Measurements from ENCODE around the gene SNX9. TPM values are rescaled to one million over a fixed set of nuclear protein-coding genes. Genes with fewer than 3 reads are reported as not detected.

Gene SNX9
- polyA plus RNA-seq, 4 donors, result 43.2 to 49.8 (median 47.4) TPM

GRCh38 chr6:157800420-157801237, 22.4 kb upstream of the SNX9 start:
- DNase-seq (ENCODE audit: low read depth in 4 of 4, low spot score in 3 of 4), result no peak

DNA sequence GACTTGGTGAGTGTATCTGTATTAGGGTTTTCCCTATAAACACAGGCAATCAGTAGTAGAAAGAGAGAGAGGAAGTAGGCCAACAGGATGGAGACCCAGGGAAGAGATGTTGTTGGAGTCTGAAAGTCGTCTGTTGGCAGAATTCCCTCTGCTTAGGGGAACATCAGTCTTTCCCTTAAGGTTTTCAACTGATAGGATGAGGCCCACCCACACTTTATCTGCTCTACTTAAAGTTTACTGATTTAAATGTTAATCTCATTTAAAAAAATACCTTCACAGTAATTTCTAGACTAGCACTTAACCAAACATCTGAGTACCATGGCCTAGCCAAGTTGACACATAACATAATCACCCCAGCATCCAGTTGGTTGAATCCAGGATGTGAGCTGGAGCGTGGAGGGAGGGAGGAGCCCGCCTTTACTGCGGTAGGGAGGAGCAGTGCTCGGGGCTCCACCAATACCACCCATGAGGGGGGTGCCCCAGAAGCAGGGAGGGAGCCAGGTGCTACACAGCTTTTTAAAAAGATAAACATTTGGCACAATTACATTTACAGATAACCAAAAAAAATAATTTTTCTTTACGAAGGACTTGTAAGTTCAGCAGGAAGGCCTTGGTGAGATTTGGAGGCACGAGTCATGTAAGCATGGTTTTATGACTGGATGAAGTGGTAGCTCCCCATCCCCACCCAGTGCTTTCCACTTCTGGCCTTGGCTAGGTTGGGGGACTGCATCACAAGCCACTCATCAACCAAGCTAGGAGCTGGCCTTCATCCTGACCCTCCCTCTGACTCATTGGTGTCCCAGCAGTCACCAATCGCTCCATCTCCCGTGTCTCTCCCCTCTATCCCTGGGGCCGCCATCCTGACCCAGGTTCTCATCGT, 18.4 kb upstream of the SNX9 start:
- DNase-seq (ENCODE audit: low read depth in 4 of 4, low spot score in 3 of 4), result no peak

DNA sequence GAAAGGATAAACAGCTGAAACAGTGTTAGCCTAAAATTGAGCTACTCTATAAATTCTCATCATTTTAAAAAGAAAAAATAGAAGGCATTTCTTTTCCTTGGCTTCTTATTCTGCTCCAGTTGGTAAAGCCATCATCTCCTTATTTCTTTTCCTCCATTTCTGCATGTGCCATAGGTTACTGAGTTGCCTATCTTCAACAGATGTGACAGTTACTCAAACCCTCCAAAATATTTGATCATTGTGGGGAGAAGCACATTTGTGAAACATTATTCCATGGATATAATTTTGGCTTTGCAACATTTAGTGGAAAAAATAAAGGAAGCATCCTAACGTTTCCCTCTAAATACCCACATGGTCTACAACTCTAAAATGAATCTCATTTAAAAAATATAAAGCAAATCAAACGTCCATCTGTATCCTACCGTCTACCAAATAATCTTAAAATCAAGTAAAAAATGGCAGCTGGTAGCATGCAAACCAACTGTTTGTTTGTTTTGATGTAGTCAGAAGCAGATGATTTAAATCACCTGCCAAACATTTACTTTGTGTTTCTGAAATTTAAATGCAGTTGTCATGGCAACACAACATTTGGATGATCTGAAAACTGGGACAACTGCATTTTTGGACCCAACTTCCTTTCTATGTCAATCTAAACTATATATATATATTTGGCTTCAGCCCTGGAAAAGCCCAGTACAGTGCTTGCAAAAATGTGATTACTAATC, 16.8 kb upstream of the SNX9 start:
- peak in 1 of 4 donors; percentile 8 for DNase-seq (ENCODE audit: low read depth in 4 of 4, low spot score in 3 of 4)

DNA sequence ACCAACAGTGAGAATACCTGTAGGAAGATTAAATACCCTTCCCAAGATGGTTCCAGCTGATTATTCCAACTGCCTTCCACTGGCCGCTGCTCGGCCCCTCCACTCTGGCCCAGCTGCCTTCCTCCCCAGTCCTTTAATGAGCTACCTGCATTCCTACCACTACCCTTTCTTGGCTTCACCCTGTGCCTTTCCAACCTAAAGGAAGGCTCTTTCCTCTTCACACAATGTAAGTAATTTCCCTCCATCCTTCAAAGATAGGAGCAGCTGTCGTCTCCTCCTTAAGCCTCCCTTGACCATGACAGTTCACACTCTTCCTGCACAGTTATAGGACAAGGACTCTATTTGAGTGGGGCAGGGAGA, 16.2 kb upstream of the SNX9 start:
- DNase-seq (ENCODE audit: low read depth in 4 of 4, low spot score in 3 of 4), result no peak

- DNase-seq (ENCODE audit: low read depth in 4 of 4, low spot score in 3 of 4), result no peak
Observed at GRCh38 chr6:157808405-157808950, 14.6 kb upstream of the SNX9 start.

DNA sequence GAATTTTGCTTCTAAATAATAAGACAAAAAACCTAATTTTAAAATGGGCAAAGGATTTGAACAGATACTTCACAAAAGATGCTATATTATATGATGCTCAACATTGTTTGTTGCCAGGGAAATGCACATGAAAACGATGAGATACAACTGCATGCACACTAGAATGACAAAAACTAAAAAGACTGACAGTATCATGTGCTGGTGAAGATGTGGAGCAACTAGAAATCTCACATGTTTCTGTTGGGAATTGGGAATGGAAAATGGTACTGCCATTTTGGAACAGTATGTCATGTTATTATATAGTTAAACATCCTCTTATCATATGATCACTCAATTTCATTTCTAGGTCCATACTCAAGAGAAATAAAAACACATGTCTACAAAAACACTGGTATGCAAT, 13.4 kb upstream of the SNX9 start:
- DNase-seq (ENCODE audit: low read depth in 4 of 4, low spot score in 3 of 4), result no peak

DNA sequence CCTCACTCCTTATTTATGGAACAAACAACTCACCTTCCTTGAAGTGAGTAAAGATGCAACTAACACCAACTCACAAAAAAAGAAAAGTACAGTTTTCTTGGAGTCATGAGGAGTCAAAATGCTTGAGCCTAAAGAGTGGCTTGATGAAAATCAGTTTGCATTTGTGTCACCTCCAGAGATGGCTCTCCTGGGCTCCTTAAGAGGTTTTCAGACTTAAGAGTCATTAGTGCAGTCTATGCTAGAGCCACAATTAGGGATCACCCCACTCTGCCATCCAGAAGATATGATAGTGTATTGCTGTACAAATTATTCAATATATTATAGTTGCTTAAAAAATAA, 11.9 kb upstream of the SNX9 start:
- no peak for DNase-seq (ENCODE audit: low read depth in 4 of 4, low spot score in 3 of 4)

DNA sequence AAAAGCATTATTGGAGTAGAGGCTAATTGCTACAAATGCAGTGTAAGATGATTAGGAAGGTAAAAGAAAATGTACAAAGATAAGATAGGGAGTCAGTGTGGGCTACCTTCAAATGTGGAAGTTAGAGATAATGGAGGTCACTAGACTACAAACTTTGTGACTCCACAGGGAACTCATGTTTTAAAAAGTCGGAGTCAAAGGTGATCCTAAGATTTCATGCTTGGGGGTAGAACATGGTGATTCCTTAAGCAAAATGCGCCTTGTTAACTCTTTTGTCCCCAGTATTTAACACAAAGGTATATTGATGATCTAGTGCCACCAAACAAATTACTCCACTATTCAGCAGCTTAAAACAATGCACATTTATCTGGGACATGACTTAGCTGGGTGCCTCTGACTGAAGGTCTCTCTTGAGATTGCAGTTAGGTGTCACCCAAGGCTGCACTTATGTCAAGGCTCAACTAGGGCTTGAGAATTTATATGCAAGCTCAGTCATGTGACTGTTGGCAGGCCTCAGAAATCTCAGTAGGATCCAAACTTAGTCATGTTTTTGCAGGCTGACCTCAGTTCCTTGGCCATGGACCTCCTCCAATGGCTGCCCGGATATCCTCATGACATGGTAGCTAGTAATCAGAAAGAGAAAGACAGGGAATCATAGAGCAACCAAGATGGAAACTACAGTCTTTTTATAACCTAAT, 11.4 kb upstream of the SNX9 start:
- DNase-seq (ENCODE audit: low read depth in 4 of 4, low spot score in 3 of 4), result no peak

DNA sequence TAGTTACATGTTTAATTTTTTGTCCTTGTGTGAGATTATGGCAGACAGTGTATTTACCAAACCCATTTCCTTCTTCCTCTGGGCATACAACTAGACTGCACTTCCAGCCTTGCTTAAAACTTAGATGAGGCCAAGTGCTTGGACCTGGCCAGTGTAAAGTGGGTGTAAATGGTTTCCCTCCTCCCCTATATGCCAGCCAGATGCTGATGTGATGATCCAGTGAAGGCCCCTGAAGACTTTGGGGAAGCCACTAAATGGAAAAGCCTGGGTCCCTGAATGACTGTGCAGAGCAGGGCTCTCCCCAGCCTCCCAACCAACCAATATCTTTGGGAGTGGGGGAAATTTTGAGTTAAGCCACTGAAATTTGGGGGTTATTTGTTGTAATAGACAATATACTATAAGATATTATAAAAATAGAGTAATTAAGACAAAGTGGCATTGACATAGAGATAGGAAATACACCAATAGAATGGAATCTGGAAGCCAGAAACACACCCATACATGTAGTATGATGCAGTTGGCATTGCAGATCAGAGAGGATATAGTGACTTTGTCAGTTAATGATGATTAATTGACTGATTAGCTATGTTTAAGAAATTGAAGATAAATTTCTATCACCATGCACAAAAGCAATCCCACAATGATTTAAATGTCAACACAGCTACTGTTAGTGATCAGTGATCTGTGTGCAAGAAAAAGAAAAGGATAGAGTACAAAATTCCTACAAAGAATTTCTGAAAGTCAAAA, 10.4 kb upstream of the SNX9 start:
- no peak for DNase-seq (ENCODE audit: low read depth in 4 of 4, low spot score in 3 of 4)

DNA sequence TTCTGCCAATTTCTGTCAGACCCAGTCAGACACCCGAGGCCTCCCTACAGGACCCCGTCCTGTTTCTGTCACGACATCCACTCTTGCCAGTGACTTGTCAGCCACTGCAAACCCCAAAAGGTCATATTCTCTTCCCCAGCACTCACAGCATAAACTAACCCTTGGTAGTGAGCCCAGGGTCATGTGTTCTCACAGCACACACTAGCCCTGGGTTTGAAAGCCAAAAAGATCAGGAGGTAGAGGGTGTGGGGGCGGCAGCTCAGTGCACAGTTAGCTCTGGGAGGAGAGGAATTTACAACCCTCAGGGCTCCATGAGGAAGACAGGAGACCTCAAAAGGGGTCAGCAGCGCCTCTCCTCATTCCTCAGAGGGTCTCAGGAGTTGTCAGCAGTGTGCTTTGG, 9.9 kb upstream of the SNX9 start:
- DNase-seq (ENCODE audit: low read depth in 4 of 4, low spot score in 3 of 4), result no peak

- no peak for DNase-seq (ENCODE audit: low read depth in 4 of 4, low spot score in 3 of 4)
Observed at GRCh38 chr6:157813750-157814455, 9.1 kb upstream of the SNX9 start.

DNA sequence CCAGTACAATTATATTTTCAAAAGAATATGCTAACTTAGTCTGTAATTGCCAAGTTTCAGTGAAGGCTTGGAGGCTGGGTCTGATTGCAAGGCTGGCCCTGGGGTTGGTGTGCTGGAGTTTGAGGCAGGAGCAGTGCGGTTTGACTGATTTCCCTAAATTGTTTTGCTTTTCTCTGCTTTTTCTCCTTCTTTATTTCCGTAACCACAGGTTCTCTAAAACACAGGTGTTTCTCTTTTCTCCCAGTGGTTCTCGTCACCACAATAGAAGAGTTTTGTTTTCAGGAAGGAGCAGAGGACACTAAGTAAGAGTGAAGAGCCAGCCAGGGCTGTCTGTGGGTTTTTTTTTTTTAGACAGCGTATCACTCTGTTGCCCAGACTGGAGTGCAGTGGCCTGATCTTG, 8.2 kb upstream of the SNX9 start:
- DNase-seq (ENCODE audit: low read depth in 4 of 4, low spot score in 3 of 4), result no peak

DNA sequence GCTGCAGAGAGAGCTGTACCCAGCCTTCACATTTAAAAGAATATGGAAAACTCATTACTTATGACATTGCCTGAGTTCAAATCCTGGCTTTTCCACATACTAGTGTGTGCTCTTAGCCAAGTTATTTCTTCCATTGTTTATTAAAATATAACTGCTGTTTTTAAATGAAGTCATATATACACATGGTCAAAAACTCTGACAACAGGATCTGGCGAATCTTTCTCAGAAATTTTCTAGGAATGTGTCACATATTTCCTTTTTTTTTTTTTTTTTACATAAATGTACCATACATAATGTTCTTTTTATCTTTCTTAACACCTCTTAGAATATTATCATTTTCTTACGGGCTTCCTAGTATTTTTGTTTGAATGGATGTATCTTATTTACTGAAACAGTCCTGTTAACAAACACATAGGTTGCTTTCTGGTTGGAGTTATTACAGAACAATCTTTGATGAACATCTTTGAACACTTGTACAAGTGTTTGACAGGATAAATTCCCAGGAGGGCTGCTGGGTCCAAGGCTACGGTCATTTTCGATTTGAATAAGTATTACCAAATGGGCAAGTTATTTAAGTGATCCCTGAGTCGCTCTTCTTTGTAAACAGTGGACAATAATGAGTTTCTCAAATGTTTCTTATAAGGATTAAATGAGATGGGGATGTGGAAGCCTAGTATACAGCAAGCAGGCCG, 1.6 kb upstream of the SNX9 start:
- no peak for DNase-seq (ENCODE audit: low read depth in 4 of 4, low spot score in 3 of 4)

- peak in 1 of 4 donors; percentile 29 for DNase-seq (ENCODE audit: low read depth in 4 of 4, low spot score in 3 of 4)
Observed at GRCh38 chr6:157822245-157823000, 623 bp upstream of the SNX9 start.

GRCh38 chr6:157823528-157824370, 703 bp downstream of the SNX9 start:
- peak in 2 of 4 donors; percentile 35 to 44 for DNase-seq (ENCODE audit: low read depth in 4 of 4, low spot score in 3 of 4)

- no peak for DNase-seq (ENCODE audit: low read depth in 4 of 4, low spot score in 3 of 4)
Observed at GRCh38 chr6:157825243-157825904, 2.3 kb downstream of the SNX9 start.

Data from right renal pelvis (tissue), 4 donors.